Activated T-helper 9 cell treated with anti-CD3 and anti-CD28 coated beads, Interleukin-2, amount 50 U/mL, for 16 hours (primary cell): ENCODE results near the gene SPRYD3.

Experiments used
- DNase-seq: peaks from one replicate; pipeline ENCODE4 v3.0.0-alpha.2; 2020; ENCODE audit warnings: low read depth

SPRYD3 gene

DNA sequence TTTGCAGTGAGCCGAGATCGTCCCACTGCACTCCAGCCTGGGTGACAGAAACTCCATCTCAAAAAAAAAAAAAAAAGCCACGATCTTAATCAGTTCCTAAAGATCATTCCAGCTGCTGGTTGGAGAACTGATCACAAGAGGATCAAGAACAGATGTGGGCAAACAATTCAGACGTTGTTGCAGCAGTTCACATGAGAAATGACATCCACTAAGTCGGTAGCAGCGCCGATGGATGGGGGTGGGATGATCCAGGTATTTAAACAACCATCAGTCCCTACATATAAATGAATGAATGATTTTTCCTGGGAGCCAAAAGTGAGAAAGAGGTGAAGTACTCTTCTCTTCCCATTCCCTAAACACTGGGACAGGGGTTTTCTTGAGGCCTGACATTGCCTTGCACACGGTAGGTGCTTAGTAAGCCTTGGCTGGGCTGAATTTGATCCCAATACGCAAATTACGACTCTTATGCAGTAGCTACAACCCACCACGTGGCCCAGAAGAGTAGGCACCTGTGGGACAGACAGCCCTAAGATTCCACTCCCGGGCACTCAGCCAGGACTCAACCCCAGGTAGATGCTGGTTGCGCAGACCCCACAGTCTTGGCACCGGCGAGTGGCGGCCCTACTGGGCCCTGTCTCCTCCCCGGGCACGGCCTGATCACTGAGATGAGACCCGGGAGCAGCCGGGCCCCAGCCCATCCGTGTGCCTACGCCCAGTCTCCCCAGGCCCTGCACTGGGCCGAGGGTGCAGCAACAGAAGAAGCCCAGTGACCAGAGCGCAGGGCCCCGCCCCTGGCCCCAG, 565 bp downstream of the SPRYD3 start:
- no peak for DNase-seq

DNA sequence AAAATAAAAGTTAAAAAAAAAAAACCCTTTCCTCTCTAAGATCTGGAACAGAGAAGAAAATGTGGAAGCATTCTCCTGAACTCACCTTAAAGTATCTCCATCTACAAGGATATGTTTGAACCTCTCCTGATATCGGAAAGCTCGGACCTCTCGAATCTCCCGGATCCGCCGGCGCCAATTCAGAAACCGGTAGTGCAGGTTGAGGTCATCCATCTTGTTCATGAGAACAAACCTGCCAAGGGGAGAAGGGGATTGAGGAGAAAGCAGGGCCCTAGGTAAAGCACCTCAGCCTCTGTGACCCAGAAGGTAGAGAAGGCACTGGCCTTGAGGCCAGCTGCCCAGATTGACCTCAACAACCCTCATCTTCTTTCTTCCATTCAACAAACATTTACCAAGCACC, 2.2 kb downstream of the SPRYD3 start:
- DNase-seq, result no peak

DNA sequence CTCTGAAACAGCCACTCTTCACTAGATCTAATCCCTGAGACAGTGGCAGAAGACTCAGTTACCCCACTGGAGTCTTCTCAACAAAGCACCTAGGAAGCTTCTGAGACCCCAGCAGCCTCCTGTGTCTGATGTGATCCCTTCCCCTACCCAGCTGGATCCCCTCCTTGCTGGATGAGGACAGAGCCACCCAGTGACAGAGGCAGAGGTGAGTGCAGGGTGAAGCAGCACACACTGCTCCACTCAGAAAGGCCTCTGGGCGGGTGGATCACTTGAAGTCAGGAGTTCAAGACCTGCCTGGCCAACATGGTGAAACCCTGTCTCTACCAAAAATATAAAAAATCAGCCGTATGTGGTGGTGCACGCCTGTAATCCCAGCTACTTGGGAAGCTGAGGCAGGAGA, 2.7 kb downstream of the SPRYD3 start:
- no peak for DNase-seq

DNA sequence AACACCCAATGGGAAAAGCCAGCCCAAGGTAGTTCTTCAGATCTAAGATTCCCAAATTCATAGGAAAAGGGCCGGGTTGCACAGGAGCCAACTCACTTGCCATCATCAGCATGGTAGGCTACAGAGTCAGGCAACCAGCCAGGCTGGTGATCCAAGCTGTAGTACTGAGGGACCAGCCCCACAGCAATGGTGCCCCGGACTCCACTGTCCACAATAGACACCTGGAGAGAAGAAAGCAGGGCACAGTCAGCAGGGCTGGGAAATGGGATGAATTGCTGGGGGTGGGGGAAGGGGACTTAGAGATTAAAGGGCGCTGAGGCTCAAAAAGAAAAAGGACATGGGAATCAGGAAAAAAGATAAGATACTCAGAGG, 4.2 kb downstream of the SPRYD3 start:
- no peak for DNase-seq

DNA sequence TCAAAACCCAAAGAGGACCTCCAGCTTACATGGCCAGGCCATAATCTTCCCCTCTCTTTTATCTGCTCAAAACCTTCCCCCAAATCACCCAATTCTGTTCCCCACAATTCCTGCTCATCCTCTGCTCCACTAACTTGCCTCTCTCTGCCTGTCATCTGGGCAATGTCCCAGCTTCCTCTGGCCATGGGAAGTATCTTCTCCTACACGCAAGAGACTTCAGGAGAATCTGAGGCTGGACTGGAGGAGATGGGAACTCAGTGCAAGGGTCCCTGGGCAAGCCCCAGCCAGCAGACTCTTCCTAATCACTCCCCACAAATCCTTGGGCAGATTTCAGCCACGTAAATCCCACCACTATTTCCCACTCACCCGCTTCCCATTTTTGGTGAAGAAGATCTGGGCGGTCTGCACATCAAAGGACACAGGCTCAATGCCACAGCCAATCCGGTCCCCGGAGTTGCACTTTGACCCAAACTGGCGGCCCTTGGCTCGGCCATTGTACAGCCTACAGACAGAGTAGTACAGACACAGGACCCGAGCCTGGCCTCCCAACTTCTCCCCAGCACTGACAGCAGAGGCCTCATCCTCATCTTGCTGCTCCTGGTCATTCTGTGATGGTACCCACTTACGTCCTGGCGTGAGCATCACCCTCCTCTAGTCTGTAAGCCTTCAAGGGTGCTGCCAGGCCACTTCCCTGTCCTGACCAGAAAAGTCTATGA, 4.7 kb downstream of the SPRYD3 start:
- no peak for DNase-seq

DNA sequence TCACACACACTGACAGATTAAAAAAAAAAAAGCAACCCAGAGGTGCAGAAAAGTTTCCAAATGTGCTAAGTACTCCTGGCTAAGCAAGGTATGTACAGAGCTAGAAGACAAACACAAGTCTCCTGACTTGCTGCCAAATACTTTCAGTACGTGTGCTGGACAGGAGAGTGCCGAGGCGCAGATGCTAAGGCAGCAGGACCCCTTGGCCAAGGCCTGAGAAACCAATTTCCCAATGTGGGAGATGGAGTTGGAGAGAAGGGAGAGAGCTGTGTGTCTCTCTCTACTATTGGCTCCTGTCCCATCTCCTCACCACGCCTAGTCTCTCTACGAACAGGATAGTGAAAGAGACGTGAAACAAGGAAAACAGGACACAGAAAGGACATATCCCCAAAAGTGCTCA, 5.3 kb downstream of the SPRYD3 start:
- DNase-seq, result no peak

DNA sequence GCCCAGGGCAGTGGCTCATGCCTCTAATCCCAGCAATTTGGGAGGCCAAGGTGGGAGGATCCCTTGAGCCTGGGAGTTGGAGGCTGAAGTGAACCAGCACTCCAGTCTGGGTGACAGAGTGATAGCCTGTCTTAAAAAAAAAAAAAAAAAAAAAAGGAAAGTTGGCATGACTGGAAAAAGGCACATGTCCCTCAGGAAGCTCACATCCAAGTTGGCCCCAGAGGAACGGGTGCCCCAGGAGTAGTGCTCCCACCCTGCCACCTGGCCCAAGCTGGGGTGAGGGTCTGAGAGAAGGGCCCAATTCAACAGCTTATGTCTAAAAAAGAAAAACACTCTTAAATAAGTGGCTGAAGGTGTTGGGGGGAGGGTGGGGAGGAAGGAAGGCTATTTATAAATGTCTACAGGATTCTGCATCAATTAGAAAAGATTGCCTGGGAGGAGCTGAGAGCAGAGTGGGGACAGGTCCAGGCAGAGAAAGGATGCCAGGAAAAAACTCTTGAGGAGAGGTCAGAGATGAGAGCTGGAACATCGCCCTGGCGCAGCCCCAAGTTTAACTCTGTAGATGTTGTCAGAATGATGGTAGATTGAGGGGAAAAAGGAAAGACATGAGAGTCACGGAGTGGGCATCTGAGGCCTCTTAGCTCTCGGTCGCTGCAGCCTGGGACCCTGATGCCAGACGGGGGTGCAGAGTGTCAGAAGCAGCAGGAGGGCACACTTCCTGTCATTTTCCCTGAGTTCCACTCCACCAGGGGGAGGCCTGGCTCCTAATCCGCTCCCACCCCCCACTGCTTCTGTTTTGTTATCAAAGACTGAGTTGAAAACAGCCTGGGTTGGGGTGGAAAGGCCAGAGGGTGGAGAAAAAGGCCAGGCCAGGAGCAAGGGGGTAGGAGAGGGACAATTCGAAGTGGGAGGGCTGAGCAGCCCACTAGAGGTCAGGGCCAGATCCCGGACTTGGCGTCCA, 7.3 kb downstream of the SPRYD3 start:
- no peak for DNase-seq

DNA sequence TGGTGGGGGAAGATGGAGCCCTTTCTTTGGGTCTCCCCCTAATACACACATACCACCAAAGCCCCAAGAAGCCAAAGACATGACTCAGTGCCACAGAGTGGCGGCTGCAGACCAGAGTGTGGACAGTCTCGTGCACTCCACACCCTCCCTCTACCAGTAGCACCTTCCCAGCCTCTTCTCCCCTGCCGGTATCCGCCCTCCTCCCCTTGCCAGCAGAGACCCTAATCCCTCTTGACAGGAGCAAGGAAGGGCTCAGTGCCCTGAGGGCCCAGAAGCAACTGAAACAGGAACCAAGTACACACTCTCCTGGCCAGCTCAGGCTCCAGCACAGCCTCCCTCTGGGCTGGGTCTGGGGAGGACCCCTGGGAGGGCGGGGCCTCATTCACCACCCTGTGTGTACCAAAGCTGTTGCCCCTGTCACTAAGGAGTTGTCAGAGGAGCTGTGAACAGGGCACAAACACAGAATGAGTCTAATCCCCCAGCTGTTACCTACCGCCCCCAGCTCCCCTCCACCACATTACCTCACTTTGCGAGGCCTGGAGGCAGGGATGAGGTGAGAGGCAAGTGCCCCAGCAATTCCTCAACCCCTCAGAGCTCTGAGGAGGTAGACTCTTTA, 8.2 kb downstream of the SPRYD3 start:
- DNase-seq, result no peak

DNA sequence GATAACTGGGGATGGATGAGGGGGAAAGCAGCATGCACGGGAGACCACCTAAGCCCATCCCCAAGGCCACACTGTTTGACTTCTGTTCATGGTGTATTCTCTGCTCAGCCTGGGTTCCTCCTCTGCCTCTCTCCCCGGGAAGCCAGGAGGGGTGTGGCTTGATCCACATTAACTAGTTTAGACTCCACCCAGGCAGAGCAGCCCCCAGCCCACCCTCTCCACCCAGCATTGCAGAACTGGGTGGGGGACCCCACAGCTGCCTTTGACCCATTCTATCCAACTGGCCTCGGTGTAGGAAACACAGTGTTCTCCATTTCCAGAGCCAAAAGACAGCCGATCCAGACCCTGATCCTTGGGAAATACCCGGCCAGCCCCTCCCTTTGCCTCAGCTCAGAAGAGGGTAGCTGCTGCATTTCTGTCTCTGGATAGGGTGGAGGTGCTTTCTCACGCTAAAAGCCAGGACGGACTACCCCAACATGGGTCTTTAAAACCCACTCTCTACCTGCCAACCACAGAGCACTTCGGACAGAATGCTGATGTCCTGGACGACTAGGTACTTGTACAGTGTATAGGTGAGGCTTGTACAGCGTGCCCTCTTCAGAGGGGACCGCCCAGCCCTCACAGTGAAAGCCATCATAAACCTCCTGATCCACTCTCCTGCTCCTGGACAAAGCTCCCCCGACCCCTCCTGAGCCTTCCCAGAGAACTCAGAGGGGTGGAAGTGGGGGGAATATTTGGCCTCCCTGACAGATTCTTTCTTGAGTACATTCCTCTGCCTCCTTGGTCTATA, 9.4 kb downstream of the SPRYD3 start:
- DNase-seq, result no peak

DNA sequence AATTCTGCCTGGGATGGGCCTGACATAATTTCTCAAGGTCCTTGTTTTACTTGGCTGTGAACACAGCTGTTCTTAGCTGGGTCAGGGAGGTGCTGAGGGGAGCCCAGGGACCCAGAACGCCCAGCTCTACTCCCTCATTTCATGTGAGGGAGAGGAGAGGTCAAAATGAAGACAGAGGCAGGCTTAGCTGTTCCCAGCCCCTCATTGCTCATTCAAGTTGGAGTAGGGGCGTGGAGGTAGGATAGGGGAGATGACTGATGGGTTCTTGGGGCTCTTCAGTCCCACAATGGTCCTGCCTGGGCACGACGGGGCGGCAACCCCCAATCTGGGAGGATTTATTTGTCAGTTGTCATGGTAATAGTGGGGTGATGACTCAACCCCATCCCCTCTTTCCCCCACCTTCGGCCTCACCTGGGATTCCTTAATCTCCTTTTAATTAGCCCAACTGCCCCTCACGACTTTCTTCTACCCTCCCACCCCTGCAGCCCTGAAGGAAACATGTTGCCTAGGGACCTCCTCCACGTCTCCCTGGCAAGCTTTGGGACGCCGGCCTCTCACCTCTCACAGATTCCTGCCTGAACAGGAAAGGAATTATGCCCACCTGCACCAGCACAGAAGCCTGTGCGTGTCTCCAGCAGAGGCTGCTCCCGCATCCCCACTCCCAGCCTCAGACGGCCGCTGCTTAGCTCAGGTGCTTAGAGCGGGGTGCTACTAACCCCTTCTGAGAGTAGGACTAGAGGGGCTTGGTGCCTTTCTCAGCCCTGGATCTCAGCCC, 10.2 kb downstream of the SPRYD3 start:
- DNase-seq, result no peak

DNA sequence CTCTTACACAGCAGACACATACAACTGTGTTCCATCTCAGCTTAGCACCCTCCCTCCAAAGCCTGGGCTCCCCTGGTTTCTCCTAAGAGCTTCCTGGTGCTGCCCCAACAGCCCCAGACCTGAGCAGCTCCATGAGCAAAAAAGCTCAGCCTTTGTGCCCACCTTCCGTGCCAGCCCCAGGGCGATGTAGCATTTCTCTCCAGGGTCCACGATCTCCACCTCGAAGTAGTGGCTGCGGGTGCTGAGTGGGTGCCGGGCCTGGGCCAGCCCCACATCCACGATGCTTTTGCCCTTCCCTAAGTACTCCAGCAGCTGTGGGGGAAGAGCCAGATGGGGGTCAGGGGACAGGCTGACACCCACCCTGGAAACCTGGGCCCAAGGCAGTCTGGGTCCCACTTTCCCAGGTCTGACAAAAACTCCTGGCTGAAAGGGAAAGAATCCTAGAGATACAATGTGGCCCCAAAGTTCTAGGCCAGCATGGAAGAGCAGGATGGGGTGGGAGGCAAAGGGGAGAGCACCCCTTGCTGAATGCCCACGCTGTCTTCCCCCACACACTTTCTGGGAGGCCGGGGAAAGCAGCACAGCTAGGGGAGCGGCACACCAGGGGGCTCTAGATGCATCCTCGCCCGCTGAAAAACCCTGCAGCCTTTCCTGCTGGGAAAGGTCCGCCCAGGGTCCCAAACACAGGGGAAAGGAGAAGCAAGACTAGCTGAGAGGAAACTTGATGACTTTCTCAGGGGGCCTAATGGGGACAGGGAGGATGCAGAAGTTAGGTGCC, 11.0 kb downstream of the SPRYD3 start:
- DNase-seq, result no peak

DNA sequence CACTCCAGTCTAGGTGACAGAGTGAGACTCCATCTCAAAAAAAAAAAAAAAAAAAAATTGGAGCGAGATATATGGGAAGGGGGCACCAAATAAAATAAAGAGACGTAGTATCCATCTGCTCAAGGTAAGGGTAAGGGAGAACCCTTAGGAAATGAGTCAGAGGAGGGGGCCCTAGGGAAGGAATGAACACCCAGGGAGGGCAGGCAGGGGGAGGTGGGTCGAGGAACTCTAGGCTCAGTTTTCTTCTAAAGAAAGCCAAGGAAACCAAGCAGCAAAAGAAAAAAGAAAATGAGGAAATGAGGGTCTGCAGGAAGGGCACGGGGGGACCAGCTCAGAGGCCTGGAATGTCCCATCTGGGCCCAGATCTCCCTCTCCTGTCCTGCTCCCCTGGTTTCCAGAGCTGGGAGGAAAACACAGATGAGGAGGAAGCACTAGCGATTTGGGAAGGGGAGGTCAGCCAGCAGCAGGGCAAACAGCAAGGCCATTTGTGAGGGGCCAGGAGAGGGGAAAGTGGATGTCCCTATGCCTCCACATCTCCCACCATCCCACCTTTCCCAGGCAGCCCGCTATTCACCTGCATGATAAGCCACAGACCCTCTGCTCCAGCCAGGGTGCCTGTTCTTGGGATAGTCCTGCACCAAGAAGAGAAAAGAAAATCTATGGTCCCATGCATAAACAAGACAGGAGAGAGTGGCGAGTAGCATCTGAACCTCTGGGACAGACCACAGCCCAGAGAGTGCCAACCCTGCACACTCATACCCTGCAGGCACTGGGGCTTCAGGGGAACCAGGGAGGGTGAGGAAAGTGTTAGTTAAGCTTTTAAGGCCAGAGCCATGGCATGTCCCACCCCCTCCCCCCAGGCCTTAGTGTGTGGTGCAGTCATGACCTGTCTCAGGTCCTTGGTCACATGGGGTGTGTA, 11.9 kb downstream of the SPRYD3 start:
- no peak for DNase-seq

DNA sequence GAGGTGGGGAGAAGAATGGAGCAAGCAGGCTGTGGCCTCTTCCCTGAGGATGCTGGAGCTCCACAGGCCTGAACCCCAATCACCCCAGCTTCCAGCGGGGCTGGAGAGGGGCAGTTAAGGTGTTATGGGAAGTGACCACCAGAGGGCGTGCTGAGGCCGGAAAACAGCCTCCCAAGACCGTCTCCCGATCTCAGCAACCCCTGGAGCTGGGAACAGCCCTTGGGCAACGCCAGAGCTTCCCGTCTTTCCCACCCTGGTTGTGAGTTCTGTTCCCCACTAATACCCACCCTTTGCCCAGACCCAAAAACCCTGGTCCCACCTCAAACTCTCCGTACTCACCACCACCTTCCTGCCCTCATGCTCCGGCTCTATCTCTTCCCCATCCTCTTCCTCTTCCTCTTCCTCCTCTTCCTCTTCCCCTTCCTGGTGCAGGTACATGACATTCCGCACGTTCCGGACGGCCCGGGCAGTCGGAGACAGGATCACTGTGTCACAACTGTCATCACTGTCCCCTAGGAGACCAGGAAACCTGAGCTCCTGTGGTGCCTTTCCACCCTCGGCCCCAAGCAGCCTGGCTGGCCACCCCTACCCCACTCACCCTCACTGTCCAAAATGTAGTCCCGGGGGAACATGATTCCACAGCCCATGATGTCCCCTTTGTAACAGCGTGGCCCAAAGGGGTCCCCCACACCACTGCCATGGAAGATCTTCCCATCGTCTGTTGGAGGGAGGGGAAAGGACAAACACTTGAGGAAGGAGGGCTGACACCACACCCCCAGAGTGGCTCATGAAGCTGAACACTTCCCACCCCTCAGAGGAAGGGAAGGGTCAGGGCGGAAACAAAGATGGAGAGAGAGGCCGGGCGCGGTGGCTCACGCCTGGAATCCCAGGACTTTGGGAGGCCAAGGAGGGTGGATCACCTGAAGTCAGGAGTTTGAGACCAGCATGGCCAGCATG, 12.9 kb downstream of the SPRYD3 start:
- peak; percentile 55 for DNase-seq

DNA sequence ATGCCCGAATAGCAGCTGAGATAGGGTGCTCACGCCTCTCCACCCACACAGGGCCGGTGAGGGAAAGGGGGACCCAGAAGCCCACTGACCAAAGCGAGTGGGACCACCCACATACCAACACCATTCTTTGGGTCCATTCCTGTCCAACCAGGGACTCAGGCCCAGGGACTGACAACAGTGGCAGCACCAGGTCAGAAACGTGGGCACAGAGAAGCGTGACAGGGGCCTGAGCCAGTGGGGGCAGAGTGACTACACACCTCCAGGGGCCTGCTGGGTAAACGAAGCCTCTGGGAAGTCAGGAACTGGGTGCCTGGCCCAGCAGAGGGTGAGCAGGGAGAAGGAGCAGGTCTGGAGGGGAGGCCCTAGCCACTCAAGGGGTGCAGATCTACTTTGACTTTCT, 13.7 kb downstream of the SPRYD3 start:
- no peak for DNase-seq

DNA sequence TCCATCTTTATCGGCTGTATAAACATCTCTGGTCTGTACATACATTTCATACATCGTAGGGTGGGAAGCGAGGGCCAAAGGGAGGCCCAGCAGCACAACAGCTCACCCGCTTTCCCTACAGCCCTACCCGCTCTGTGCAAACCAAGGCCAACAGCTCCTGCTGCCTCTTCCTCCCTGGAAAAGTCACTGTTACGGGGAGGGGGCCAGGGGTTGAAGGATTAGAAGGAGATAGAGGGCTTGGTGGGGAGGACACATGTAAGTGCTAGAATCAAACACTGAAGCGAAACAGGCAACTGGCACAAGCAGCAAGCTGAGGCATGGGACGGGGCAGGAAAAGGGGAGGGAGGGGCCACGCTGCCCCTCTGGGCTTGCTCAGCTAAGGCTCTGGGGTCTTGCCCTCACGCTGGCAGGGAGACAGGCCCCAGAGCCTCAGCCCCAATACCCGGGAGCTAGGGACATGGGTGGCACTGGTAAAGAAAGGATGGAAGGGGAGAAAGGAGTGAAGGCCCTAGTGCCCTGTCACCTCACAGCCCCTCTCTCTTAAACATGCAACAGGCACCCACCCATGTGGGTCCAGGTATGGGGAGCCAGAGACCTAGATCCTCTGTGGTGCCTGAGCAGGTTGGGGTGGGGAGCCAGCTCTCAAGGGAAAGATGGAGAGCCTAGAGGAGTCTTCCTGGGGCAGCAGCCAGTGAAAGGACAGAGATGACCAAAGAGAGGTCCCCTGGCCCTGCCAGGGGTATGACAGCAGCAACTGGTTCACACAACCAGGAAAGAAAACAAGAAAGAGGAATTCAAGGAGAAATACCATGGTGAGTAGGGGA, 14.4 kb downstream of the SPRYD3 start:
- DNase-seq, result no peak
